Measurements from ENCODE around the gene TMEM141.

The TMEM141 gene

DNA sequence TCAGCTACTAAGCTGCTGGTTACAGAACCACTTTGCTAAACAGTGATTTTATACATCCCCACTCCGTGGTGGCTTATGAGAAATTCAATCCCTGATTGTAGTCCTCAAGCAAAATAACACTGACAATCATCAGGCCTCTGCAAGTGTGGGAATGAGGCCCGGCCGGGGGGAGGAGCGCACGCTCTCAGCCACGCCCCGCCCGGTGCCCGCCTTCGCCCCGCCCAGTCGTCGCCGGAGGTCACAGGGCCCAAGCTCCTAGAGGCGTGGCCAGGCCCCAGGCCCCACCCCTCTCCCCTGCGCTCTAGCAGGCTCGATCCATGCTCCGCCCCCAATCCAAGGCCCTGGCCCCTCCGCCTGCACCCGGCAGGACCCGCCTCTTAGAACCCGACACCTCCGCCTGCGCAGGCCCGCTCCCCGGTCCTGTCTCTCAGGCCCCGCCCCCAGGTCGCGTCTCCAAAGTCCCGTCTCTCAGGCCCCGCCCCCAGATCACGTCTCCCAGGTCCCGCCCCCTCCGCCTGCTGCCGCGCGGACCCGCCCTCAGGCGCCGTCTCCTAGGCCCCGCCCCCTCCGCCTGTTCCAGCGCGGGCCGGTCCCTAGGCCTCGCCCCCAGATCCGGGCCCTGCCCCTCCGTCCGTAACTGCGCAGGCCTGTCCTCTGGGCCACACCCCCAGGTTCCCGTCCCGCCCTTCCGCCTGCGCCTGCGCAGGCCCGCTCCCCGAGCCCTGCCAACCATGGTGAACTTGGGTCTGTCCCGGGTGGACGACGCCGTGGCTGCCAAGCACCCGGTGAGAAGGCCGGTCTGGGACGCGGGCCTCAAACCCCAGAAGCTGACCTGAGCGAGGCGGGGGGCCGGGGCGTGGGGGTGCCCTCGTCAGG lies at the start of gene TMEM141:
TSS of gene TMEM141 (plus strand) at position 705 of the 876 bp plus-strand sequence. CDS start at position 732, 27 bp downstream.
- DNase-seq: peak; percentile 89

DNA sequence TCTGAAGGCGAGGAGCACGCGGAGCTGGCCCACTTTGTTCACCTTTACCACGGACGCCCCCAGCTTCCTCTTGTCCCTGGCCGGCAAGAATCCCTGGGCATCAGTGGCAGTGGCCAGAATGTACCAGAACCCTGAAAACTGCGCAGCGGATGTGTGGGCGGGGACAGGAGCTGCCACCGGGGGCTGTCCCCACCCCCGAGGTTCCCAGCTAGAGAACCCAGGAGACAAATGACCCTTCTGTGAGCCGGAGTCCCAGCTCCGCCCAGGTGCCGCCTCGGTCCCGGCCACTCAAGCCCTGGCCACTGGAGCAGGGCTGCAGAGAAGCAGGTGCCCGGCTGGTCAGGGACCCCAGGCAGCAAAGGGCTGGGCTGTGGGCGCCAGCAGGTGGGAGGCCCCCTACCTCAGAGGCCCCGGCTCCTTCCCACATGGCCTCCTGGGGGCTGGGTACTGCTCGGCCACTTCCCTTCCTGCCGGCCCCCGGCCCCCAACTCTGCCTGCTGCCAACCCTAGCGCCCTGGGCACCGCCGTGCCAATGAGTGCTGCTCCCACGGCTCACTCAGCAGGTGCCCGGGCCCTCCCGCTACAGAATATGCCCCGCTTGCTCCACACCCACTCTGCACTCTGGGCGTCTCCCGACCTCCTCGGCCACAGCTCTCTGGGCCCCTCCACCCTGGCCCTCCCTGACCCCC lies 49.1 kb upstream of the TMEM141 start:
- no peak for DNase-seq

GRCh38 chr9:136742591-136743391 lies 48.4 kb upstream of the TMEM141 start, which contains the start of gene LCN10:
LCN10 (minus strand) TSS chr9:136742940; CDS start chr9:136742903, 37 bp downstream.
- no peak for DNase-seq

- DNase-seq: no peak
These were observed 47.4 kb upstream of the TMEM141 start for GRCh38 chr9:136743639-136744211.

- DNase-seq: no peak
These were observed 46.4 kb upstream of the TMEM141 start for GRCh38 chr9:136744773-136745172.

- no peak for DNase-seq
These were observed 45.6 kb upstream of the TMEM141 start for GRCh38 chr9:136745389-136746154.

DNA sequence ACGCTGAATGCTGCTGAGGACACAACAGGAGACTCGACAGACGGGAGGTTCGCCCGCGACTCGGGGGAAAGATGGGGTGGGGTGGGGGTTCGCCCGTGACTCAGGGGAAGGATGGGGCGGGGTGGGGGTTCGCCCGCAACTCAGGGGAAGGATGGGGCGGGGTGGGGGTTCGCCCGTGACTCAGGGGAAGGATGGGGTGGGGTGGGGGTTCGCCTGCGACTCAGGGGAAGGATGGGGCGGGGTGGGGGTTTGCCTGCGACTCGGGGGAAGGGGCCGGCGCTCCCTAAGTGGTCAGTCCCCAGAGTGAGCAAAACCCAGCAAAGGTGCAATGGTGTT lies 45.0 kb upstream of the TMEM141 start:
- no peak for DNase-seq

DNA sequence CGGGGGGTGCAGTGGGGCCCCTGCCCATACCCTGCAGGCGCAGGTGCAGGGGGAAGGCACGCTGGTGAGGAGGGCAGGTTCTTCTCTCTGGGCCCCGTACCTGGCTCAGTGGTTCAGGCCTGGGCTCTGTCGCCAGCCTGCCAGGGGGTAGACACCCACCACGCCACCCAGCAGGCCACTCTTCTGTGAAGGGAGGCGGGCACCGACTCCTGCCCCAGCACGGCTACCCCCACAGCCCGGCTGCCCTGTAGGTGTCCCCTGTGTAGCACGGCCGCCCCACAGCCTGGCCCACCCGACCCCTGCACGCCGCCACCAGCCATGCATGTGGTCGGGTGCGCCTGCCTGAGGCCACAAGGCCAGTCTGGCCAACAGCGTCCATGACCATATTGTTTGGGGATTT lies 44.5 kb upstream of the TMEM141 start:
- DNase-seq: no peak

GRCh38 chr9:136747161-136748060 lies 43.7 kb upstream of the TMEM141 start:
- DNase-seq: no peak

DNA sequence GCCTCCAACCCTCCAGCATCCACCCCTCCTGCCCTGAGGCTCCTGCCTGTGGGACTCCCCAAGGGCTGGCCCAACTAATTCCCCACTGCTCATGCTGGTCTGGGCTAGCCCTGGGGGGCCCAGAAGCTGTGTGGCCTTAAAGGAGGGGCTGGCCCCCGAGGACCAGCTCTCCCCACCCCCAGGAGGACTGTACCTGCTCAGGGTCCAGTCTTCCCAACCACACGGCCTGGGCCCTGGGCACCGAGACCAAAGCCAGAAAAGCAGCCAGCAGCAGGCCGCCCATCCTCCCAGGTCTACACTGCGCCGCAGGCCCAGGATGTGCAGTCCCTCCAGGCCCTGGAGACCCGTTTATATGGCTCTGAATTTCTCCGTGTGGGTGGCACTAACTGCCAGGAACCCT lies 42.9 kb upstream of the TMEM141 start, which contains the start of gene LCN6:
TSS of gene LCN6 (minus strand) at position 325 of the 400 bp plus-strand sequence. CDS start at position 283, 42 bp downstream.
- no peak for DNase-seq

DNA sequence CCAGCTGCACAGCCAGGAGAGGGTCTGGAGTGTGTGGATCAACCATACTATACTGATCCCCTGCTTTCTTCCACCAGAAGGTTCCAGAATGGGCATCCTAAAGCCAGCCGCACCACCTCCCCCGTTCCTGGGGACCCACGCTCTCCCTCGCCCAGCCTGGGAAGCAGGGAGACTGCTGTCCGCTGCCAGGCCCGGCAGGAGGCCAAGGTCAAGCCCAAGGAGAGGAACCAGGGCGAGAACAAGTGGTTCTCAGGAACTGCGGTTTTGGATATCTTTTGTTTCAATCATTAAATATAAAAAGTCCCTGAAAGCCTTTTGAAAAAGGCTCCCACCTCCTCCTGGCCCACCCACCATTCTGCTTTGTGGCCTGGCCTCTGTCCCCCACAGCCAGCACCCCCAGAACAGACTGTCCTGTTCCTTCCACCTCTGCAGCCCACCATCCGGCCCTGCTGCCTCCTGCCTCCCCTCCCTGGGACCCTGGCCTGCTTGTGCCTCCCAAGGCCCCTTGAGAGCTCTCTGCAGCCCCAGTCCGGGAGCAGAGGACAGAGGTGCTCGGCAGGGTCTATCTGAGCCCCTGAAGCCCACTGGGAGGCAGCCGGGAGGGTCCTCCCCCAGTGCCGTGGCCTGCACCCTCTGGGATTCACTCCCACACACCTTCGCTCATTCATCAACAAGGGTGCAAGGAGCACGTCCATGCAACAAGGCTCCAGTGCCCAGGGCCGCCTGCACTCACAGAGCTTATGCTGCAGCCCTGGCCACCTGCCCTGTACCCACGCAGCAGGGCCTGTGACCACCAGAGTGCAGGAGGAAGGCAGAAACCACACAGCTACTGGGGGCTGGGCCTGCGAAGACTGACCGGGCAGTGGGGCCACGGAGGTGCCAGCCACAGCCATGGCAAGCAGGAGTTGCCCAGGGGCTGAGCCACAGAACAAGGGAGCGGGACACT lies 42.2 kb upstream of the TMEM141 start:
- no peak for DNase-seq

DNA sequence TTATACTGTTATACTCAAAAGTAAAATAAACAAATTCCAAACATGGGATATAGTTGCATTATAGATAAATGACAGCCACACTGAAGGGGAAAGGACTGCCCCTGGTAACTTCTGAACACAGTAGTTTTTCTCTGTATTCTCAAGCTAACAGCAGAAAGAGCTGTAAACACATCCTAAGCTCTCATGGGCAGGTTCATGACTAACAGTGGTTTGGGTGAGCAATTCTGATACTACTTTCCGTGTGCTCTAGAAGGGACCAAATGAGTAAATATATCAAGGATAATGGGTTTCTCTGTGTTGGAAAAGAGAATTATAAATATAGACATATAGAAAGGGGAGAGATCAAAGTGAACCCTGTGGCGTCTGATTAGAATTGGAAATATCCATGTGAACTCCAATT lies 40.6 kb upstream of the TMEM141 start:
- no peak for DNase-seq

DNA sequence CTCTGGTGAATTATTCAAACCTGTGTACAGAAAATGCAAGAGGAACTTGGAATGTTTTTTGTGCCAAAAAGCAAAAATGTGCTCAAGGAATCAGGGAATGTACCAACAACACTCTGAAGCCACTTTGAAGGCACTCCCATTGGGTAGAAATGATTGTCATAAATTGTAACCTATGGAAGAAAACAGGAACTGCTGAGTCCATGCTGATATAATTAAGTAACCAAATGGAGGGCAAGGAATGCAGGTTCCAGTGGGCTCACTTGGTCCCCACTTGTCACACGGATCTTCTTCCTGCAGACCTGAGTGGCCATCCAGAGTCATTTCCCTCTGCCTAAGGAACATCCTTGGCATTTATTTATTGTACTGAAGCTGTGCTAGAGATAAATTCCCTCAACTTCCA lies 39.9 kb upstream of the TMEM141 start:
- no peak for DNase-seq

DNA sequence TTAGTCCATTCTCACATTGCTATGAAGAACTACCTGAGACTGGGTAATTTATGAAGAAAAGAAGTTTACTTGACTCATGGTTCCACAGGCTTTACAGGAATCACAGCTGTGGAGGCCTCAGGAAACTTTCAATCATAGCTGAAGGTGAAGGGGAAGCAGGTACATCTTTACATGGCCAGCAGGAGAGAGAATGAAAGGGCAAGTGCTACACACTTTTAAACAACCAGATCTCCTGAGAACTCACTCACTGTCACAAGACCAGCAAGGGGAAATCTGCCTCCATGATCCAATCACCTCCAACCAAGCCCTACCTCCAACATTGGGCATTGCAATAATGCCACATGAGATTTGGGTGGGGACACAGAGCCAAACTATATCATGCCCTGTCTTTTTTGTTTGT lies 39.3 kb upstream of the TMEM141 start:
- DNase-seq: no peak

- no peak for DNase-seq
These were observed 37.6 kb upstream of the TMEM141 start for GRCh38 chr9:136753371-136754058.

DNA sequence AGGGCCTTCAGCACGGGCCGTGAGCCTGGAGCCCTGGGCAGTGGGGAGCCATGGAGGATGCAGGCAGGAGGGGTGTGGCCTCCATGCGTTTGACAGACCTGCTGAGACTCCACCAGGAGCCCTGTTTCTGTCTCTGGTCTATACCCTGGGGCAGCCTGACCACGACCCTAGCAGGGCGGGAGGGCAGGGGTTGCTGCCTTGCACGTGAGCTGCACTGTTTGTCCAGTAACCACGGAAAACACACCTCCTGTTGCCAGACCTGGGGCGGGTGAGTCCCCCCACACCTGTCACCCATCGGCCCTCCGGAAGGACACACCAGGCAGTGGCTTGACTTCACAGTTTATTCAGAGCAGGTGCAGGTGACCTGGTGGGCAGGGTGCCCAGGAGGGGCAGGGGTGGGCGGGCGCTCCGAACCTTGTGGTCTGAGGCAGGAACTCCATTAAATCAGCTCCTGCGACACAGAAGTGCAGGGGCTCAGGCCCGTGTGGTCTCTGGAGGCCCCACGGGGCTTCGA lies 37.0 kb upstream of the TMEM141 start:
- no peak for DNase-seq

DNA sequence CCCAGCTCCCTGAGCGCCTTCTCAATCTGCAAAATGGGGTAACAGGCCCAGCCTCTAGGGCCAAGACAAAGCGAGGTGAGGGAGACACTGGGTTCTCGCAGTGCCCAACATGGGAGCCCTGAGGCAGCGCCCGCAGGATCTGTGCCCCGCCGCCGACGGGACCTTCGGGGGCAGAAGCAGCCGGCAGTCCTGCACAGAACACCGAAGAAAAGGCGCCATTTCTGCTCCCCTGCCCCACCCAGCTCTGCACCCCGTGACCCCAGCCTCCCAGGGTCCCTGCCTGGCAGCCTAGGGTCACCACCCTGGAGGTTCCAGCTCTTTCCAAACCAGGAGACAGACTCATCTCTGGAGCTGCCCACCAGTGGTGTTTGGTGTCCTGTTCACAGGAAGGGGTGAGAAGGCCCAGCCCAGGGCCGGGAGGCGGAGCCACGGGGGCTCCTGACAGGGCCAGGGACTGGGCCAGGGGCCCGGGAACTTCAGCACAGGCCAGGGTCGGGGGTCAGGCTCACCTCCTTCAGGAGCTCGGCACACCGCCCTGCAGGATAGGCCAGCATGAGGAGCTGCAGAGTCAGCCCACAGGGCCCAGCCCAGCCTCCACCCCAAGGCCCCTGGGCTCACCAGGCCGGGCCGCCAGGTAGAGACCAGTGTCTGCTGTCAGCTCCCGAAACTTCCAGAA lies 36.4 kb upstream of the TMEM141 start:
- DNase-seq: no peak
